Prostate gland (tissue), 2 donors: ENCODE measurements around the gene ARL15. TPM values are rescaled to one million over a fixed set of nuclear protein-coding genes. Genes with fewer than 3 reads are reported as not detected.
"Not testable (repeated sequence)": the region's sequence is repeated elsewhere in the genome, so short reads cannot be mapped to it uniquely, and the experiment has no call there.

Experiments
- DNase-seq: peaks from one replicate; pipeline ENCODE4 v3.0.0-alpha.2; 2019; ENCODE audit warnings: low spot score
- H3K27ac ChIP-seq, 2 donors: fragments of 200-600 bp; sonication (generic); 2 replicates each; pipeline ENCODE4 v1.5.1; 2017 to 2019
- H3K27me3 ChIP-seq: fragments of 200-600 bp; sonication (generic); replicated peaks from 2 replicates; pipeline ENCODE4 v1.5.1; 2019; ENCODE audit not compliant: insufficient read depth
- H3K36me3 ChIP-seq, 2 donors: fragments of 200-600 bp; sonication (generic); 1 replicate in 1 of 2; 2 replicates in 1 of 2; pipeline versions ENCODE4 v1.5.1 to v1.8.1; 2017 to 2019
- H3K4me1 ChIP-seq: fragments of 200-600 bp; sonication (generic); replicated peaks from 2 replicates; pipeline ENCODE4 v1.5.1; 2019
- H3K4me3 ChIP-seq, 2 donors: fragments of 200-600 bp; sonication (generic); 2 replicates each; pipeline ENCODE4 v1.5.1; 2017 to 2019
- H3K9me3 ChIP-seq: fragments of 200-600 bp; sonication (generic); 2 replicates; pipeline ENCODE4 v1.5.1; 2017
- CTCF ChIP-seq, 4 experiments: fragments of 200-600 bp in 2 of 4; fragments of 450-650 bp in 2 of 4; sonication (generic) in 2 of 4; IDR thresholded peaks; 1 replicate in 3 of 4; 2 replicates in 1 of 4; pipeline ENCODE4 v1.5.1; 2016 to 2019; ENCODE audit warnings: antibody characterized with exemption in 4 of 4, mild to moderate bottlenecking in 2 of 4, moderate library complexity in 2 of 4
- POLR2A ChIP-seq: fragments of 450-650 bp; IDR thresholded peaks from one replicate; pipeline ENCODE4 v1.6.1; 2016; ENCODE audit warnings: antibody characterized with exemption, mild to moderate bottlenecking
- POLR2AphosphoS5 ChIP-seq: sonication (generic); formaldehyde crosslinking; IDR thresholded peaks from one replicate; pipeline ENCODE4 v1.6.1; 2017; ENCODE audit warnings: antibody characterized with exemption
- WGBS: methylation state at CpG from one replicate; pipeline ENCODE4 v1.1.5; 2018; 5-methylcytosine and 5-hydroxymethylcytosine counted together
- intact Hi-C: fragments of 100-400 bp; cut with DNase I; formaldehyde crosslinking; loops from one replicate; pipeline ENCODE4 v1.14.2; 2022
- microRNA counts, 2 donors: library from miRNA; unstranded; fragments of <30 nt; microRNA quantifications; one replicate each; lab custom pipeline; 2016 to 2017
- microRNA-seq: library from miRNA; unstranded; fragments of <30 nt; microRNA quantifications from one replicate; pipeline ENCODE4, GENCODE V29; 2016
- small RNA-seq, 2 donors: library from RNA; depleted of rRNA; stranded (forward); fragments of <200 nt; gene quantifications; one replicate each; pipeline ENCODE3, GENCODE V24; 2016
- total RNA-seq, 2 donors: library from RNA; depleted of rRNA; stranded (reverse); fragments of >200 nt; gene quantifications; one replicate each; pipeline ENCODE4 v1.1.0, GENCODE V29; 2016

Gene ARL15
- total RNA-seq, 2 donors from 2014 or later: 16.1 to 38.4 TPM

GRCh38 chr5:53856506-53856905 lies 453.9 kb downstream of the ARL15 start:
- intact Hi-C loops: no loop called here
- no peak for DNase-seq
- no peaks in the 10 kb centered on the region for H3K36me3 ChIP-seq
- no peak overlapping the region for H3K27ac ChIP-seq
- no peaks in the 10 kb centered on the region for H3K27me3 ChIP-seq
- H3K4me1 ChIP-seq: no peaks in the 10 kb centered on the region
- no peak overlapping the region for H3K4me3 ChIP-seq
- 96% methylated on average over 3 of the region's 3 CpGs for WGBS
- H3K9me3 ChIP-seq: no peaks in the 10 kb centered on the region
- TF ChIP-seq POLR2A: no peak
- no peak for TF ChIP-seq CTCF (IDR thresholded peaks at IDR 0.05)
- TF ChIP-seq POLR2AphosphoS5: no peak

- 96% methylated on average over 17 of the region's 19 CpGs for WGBS
- H3K4me1 ChIP-seq, H3K27me3 ChIP-seq, H3K27ac ChIP-seq, intact Hi-C loops, H3K9me3 ChIP-seq, H3K36me3 ChIP-seq, DNase-seq, H3K4me3 ChIP-seq: not testable (repeated sequence)
Observed at GRCh38 chr5:53836851-53837430, 473.4 kb downstream of the ARL15 start.

- Histone ChIP-seq H3K9me3 (no peaks in the 10 kb centered on the region), H3K27me3 (no peaks in the 10 kb centered on the region), H3K36me3 (no peaks in the 10 kb centered on the region), H3K4me1 (no peaks in the 10 kb centered on the region), H3K27ac (no peak overlapping the region), H3K4me3 (no peak overlapping the region)
- no peak for TF ChIP-seq POLR2A
- TF ChIP-seq CTCF (IDR thresholded peaks at IDR 0.05): no peak
- no peak for TF ChIP-seq POLR2AphosphoS5
- no peak for DNase-seq
- intact Hi-C loops: no loop called here
- 77% methylated on average over 4 of the region's 4 CpGs for WGBS
Observed at GRCh38 chr5:53834500-53834899, 475.9 kb downstream of the ARL15 start.

MicroRNA genes within 50 kb of the gene (microRNA counts, 767-probe panel; counts per million panel counts)
- microRNA hsa-miR-581 (lab: Ali Mortazavi, UCI): 1,631 to 2,518 counts per million in 2 donors

Small RNAs within 50 kb of the gene (microRNA-seq; reads per million reads assigned to microRNA genes)
- not detected for gene MIR4459
- not detected for gene MIR581

Small RNAs within 50 kb of the gene (small RNA-seq; reads per million reads assigned to genes)
- gene AC008873.1 (0 reads per million in 2 donors), gene MIR4459 (0 reads per million in 2 donors), gene MIR581 (0 reads per million in 2 donors), gene RNU6-272P (0 reads per million in 2 donors)

Other genes with a start within 250 kb of the ARL15 start
- 1 to 10 TPM; 1.7 to 4.1 TPM for gene HSPB3, start 145.1 kb upstream of the ARL15 start, total RNA-seq
- gene SNX18, start 207.2 kb upstream of the ARL15 start, total RNA-seq: 10 to 100 TPM; 26.3 to 80.4 TPM